Ramos (cell line): ENCODE data around the gene ELOVL7.
"Not testable (repeated sequence)": the region's sequence is repeated elsewhere in the genome, so short reads cannot be mapped to it uniquely, and the experiment has no call there.

ENCODE experiments used
- in situ Hi-C: fragments of 300-500 bp; cut with MboI; formaldehyde crosslinking; loops from one replicate; pipeline ENCODE4 v1.14.3; 2022; ENCODE audit warnings: low sequenced_read_pairs; ENCODE audit not compliant: unreplicated experiment

ELOVL7 gene

DNA sequence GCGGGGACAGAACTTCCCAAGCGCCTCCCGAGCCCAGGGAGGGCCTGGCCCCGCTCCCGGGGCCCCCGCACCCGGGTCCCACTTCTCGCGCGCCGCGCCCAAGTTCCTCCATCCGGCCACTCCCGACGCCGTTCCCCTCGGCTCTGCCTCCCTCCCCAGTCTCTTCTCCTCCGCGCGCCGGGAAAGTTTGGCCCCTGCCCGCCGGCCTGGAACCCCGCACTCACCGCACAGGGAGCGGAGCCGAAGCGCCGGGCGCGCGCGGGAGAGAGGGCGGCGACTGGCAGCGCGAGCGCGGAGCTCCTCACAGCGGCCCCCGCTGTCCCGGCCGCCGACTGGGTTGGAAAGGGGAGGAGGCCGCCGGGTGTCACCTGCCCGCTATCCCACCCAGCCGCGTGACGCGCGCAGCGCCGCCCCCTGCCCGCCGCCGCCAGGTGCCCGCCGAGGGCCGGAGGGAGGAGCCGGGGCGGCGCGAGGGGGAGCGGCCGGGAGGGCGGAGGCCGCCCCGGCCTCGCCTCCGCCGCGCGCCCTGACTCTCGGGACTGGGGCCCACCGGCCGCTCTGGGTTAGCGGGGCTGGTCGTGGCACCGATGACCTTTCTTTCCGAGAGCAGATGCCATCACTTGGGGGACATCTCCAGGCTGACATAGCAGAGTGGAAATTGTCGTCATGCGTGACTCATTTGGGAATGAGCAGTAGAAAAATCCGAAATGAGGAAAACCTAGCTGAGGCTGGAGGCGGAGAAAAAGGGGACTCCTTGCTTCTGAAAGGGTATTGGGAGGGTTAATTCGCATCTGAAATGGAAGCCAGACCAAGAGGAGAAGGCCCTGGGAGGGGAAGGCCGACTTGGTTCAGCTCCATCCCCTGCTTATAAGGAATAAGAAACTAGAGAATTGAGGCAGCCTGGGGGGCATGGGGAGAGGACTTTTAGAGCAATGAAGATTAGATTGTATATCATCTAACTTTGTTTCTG, at the start of gene ELOVL7:
ELOVL7 (minus strand) TSS at position 334 of the 970 bp plus-strand sequence. CDS start 56,872 bp downstream, outside the sequence.
- in situ Hi-C loops, result no loop called here

DNA sequence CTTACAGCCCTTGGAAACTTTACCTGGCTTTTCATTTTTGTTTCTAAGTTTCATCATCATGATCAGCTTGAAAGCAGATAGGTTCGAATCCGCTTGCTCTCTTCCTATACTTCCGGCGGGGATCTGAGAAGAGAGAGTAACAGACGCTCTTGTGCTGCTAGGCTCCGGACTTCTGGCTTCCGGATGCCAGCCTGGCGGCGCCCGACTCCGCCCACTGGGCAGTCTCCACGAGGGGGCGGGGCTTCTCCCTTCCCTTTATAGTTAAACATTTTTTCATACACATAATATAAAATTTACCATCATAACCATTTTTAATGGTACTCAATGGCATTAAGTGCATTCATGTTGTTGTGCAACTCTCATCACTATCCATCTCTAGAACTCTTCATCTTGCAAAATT, 49.5 kb upstream of the ELOVL7 start:
- in situ Hi-C loops, result no loop called here

DNA sequence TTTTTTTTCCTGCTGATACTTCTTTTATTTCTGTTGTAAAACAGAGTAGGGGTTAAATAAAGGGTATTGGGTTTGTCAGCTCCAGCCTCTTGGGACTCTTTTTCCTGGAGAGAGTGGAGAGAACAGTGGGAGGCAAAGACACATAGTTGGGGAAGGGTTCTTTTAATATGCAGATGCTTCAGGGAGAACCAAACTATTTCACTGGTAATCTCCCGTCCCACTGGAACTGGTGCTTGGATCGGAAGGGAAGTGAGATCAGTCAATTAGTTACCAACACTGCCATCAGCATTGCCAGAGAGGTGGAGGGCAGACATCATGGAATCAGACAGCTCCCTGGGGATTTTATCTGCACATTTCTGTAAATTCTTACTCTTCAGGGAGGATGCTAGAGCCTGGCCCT, 47.6 kb upstream of the ELOVL7 start:
- in situ Hi-C loops, result no loop called here

DNA sequence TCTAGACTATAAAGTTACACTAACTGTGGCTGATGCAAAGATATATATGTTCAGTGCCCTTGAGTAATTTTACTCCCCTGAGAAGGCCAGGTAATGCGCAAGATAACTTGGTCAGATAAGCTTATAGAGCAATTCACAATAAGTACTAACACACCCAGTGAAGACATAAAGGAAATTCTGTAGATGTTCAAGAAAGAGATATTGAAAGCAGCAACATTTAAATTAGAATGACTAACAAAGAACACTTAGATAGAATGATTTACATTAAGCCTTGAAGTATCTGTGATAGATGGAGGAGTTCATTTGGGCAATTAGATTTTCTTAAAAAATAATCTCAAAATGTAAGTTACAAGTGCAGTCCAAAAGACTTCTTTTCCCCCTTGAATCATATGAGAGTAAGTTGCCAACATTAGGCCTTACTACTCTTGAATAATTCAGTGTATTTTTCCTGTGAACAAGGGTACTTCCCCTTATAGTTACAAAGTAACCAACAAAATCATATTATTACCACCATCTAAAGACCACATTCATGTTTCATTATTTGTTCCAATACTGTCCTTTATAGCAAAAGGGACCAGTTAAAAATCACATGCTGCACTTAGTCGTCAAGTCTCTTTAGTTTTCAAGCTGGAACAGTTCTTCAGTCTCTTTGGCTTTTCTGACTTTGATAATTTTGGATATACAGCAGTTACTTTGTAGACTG, 44.4 kb upstream of the ELOVL7 start:
- in situ Hi-C loops, result no loop called here

DNA sequence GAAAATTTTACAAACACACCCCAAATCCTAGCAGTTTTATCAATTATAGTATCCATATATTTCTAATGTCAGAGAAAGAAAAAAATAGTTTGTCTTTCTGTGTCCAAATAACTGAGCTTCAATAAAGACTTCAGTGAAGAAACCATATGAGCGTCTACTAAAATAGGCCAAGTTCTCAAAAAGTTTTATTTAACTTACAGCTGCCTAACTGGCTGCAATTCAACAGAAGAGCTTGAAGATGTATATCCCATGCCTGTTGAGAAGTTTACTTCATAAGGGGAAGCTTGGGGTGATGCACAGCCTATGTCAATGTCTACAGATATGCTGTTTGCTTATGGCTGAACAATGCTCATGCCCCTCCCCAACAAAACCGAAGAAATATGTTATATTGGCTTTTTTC, 43.7 kb upstream of the ELOVL7 start:
- in situ Hi-C loops, result no loop called here

DNA sequence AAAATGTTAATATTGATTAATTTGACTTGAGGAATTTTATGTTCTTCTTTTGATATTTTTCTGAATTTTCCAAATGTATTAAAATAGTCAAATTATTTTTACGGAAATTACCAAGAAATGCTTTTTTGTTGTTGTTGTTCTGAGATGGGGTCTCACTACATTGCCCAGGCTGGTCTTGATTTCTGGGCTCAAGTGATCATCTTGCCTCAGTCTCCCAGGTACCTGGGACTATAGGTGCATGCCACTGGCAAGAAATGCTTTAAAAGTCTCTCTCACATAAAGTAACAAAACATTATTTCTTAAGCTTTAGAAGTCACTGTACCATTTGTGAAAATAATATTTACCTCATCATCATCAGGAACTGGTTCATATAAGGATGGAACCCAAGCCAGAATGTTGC, 43.0 kb upstream of the ELOVL7 start:
- in situ Hi-C loops, result no loop called here

DNA sequence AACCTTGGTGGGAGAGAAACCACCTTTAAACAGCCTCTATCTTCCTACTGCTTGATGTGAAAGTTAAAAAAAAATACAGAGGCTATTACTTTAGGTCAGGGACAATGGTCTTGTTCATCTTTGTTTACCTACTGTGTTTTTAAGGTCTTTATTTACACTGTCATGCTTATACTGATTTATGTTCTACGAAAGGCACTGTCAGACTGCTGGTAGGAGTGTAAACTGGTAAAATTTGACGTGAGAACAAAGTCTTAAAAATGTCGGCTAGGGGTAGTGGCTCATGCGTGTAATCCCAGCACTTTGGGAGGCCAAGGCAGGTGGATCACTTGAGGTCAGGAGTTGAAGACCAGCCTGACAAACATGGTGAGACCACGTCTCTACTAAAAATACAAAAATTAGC, 42.1 kb upstream of the ELOVL7 start:
- in situ Hi-C loops, result no loop called here

DNA sequence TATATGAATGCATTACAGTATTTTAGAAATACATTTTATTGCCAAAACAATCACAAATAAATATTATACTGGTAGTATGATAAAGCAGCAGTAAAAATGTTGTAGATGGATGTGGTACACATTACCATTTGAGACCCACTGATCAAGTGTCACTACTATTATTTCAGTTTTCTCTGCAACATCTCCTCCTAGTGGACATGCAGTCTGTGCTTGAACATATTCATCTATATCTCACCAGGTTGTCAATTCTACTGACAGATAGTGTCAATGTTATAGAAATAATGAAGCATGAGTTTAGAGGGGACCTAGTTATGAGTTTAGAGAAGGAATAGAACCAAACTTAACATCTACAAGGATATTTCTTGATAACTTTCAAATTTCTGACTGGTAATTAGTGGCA, 39.2 kb upstream of the ELOVL7 start:
- in situ Hi-C loops, result no loop called here

DNA sequence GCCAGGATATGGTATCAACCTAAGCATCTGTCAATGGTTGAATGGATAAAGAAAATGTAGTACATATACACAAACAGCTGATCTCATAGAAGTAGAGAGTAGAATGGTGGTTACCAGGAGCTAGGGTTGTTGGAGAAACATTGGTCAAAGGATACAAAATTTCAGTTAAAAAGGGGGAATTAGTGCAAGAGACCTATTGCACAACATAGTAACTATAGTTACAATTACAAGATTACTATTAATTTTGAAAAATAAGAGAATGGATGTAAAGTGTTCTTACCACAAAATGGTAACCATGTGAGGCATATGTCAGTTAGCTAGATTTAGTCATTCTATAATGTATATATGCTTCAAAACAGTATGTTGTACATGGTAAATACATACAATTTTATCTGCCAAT, 28.8 kb upstream of the ELOVL7 start:
- in situ Hi-C loops, result no loop called here

DNA sequence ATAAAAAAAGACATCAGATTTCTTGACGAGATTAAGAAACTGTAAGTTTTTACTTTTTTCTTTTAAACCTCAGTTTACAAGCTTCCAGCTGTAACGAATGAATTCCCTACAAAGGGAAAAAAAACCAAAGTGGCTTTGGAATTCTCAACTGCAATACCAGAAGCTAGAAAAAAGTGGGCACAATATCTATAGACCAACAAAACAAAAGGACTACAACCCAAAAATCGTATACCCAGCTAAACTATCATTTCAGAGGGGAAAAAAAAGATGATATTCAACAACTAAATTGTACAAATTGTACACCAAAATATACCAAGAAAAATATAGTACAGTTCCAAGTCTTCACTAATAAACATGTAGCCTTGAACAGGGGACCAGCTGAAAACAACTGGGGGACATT, 26.8 kb upstream of the ELOVL7 start:
- in situ Hi-C loops, result no loop called here

DNA sequence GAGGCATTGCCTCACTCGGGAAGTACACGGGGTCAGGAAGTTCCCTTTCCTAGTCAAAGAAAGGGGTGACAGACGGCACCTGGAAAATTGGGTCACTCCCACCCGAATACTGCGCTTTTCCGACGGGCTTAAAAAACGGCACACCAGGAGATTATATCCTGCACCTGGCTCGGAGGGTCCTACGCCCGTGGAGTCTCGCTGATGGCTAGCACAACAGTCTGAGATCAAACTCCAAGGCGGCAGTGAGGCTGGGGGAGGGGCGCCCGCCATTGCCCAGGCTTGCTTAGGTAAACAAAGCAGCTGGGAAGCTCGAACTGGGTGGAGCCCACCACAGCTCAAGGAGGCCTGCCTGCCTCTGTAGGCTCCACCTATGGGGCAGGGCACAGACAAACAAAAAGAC, 16.5 kb upstream of the ELOVL7 start:
- in situ Hi-C loops, result not testable (repeated sequence)

DNA sequence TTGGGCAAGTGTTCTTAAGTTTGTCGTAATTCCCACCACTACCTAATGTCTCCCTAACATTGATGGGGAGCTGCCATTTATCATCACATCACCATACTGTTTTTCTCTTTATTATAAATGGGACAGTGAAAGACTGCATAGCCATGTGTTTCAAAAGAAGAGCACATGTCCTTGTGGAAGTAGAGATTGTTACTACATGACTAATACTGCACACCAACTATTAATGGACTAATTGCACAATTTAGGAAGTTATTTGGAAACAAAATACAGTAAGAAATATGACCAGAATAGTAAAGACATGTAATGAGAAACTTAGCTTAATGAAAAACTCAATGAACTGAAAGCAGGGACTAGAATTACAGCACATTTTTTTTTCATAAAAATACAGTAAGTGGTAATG, 12.0 kb upstream of the ELOVL7 start:
- in situ Hi-C loops, result no loop called here

DNA sequence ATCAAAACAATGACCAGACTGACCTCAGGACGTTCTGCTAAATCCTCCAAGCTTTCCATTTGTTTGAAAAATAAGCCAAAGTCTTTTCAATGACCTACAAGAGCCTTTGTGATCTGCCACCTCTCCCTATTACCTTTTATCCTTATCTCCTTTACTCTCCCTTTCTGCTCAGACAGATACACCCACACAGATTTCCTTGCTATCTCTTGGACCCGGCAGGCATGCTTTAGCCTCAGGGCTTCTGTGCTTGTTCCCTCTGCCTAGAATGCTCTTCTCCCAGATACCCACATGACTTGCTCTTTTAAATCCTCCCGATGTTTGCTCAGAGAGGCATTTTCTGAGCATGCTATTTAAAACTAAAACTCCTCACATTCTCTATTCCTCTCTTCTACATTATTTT, 8.9 kb upstream of the ELOVL7 start:
- in situ Hi-C loops, result no loop called here

DNA sequence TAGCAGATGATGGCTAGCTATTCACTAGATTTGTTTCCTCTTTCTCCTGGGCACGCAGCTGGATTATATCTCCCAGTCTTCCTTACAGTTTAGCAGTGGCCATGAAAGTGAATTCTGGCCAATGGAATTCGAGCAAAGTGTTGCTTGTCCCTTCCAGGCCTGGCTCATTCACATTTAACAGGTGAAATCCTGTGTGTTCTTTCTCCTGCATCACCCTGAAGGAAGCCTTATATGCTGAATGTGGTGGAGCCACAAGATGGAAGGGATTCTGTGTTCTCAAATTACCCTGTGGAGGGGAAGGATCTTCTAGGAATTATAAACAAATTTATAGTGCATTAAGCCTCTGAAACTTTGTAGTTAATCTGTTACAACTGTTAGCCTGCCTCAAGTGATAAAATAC, 8.2 kb upstream of the ELOVL7 start:
- in situ Hi-C loops, result no loop called here

DNA sequence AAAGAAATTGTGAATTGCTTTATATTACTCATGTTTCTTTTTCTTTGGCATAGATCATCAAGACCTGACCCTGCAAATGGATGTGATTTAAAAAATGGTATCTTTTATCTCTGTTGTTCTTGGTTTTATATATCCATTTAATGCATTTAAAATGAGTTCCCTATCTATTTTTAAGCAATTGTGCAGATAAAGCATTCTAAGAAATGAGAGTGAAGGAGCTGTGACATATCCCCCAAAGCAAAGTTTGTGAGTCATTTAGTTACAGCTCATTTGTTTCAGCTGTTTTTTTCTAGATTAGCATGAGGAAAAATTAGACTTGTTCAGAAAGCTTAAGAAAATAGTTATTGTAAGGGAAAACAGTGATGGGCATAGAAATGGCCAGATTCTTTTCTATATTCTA, 7.6 kb upstream of the ELOVL7 start:
- in situ Hi-C loops, result no loop called here

DNA sequence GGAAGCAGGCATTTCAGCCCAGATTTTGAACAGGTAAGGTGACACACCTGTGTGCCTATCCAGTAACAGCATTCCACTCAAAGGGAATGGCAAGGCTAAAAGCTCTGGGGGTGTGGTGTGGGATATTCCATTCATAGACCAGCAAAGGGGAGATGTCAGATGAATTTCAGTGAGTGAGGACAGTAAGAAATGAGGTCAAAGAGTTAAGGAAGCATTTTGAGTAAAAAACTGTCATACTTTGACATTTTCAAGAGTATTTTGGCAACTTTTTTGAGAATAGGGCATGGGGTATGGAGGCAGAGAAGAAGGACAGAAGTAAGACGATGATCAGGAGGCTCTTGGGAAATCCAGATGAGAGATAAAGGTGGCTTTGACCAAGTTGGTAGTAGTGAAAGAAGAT, 2.2 kb upstream of the ELOVL7 start:
- in situ Hi-C loops, result no loop called here

DNA sequence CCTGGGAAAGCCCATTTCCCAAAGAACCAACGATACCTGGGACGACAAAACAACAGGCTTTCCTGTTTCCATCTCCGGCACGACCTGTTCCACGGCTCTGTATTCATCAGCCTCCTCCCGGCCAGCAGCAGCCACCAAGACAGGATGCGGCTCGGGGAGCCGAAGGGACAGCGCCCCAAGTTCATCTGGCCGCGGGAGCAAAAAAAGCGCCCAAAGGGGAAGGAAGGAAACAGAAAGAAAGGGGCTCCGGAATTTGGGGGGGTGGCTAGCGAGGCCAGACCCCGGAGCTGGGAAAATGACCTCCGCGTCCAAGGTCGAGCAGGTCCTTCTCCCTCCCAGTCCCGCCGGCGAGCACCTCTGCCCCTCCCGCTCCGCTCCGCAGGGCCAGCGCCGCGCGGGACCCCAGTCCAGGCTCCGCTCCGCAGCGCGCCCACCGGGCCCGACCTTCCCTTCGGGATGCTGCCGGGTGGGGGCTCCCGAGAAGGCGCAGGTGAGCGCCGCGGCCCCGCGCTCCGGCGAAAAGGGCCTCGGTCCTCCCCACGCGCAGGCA, 608 bp downstream of the ELOVL7 start:
- in situ Hi-C loops, result no loop called here

DNA sequence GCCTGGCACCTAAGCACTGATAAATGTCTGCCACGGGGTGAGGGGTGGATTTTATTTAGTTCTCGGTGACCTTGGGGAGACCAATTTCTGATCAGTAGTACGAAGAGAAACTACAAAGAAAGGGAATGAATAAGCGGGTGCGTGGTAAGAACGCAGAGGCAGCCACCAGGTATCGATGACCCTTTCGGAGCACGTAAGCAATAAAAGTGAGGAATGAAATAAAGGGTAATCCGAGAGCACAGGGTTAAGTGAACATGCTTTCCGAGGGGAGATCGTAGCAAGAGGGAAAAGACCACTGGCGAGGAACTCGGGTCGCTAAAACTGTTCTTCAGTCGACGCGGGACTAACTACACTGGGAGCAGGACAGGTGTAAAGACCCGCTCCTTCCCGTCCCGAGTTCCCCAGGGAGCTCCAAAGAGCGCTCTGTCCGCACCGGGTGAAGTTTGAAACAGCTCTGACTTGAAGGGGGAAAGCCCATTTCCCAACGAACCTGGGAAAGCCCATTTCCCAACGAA, 1.1 kb downstream of the ELOVL7 start:
- in situ Hi-C loops, result no loop called here

DNA sequence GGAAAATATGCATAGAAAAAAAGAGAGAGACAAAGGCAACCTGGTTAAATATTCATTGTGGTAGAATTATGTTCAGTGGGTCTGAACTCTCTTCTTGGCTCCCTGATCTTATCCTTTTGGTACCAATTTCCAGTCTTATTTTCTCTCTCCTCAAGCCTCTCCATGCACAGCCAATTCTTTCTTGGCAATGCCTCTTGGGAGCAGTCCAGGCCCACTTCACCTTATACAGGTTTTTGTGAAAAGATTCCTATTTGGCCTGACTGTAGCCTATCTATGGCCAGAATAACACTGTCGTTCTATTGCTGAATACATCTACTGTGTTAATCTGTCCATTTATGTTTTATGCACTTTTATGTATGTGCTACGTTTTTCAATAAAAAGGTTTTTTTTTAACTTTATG, 2.7 kb downstream of the ELOVL7 start:
- in situ Hi-C loops, result no loop called here

DNA sequence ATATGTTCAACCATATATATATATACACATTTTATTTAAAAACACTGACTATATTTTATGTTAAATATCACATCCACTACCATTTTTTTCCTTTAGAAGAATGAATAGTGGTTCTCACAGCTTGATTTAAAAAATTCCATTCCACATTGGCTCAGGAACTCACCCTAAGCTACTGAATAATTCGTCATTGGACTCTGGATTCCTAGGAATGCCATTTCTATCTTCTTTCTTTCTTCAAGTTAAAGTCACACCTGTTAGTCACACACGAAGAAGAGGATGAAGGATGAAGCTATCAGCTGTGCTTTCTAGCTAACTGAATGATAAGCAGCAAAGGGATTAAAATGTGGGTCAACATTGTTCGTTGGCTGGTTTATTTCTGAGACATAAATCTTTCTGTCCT, 7.9 kb downstream of the ELOVL7 start:
- in situ Hi-C loops, result no loop called here

DNA sequence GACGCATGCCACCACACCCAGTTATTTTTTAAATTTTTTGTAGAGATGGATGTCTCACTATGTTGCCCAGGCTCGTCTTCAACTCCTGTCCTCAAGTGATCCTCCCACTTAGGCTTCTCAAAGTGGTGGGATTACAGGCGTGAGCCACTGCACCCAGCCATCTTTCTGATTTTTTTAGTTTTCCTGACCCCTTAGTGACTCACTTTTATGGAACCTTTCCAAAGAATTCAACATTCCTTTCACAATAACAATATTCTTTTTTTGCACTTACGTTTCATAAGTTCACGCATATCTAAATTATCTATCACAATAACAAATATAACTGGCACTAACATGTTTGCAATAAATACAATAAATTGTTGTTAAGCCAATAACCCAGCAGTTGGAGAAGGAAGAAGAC, 8.5 kb downstream of the ELOVL7 start:
- in situ Hi-C loops, result no loop called here
